Testis (tissue), 2 donors: ENCODE measurements around the gene SRGAP1.
"Not testable (repeated sequence)": the region's sequence is repeated elsewhere in the genome, so short reads cannot be mapped to it uniquely, and the experiment has no call there.

Source experiments
- CTCF ChIP-seq, 3 experiments: fragments of 450-650 bp in 2 of 3; fragments of 200-600 bp in 1 of 3; sonication (generic) in 1 of 3; IDR thresholded peaks; one replicate each; pipeline ENCODE4 v1.5.1; 2016 to 2019; ENCODE audit warnings: antibody characterized with exemption in 3 of 3, mild to moderate bottlenecking in 2 of 3, moderate library complexity in 1 of 3
- POLR2A ChIP-seq: fragments of 450-650 bp; IDR thresholded peaks from one replicate; pipeline ENCODE4 v1.6.1; 2017; ENCODE audit warnings: antibody characterized with exemption, mild to moderate bottlenecking, moderate library complexity

DNA sequence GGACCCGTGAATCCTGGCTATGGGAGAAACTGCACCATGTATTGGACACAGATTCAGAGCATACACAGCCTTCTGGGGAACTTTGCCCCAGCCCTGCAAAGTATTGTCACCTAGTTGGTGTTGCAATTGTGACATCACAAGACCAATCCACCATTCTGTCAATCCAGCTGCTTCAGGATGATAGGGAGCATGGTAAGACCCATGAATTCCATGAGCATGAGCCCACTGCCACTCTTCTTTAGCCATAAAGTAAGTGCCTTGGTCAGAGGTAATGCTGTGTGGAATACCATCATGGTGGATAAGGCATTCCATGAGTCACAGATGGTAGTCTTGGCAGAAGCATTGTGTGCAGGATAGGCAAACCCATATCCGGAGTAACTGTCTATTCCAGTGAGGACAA is 286.0 kb downstream of the SRGAP1 start:
- not testable (repeated sequence) for TF ChIP-seq POLR2A; CTCF (IDR thresholded peaks at IDR 0.05)
